ENCODE results near the gene TRIM8.

- TF ChIP-seq CTCF (IDR thresholded peaks at IDR 0.05; ENCODE audit: low read depth, low read length, poor library complexity, severe bottlenecking) (no peak), EZH2phosphoT487 (IDR thresholded peaks at IDR 0.05; ENCODE audit: borderline replicate concordance, low read length) (no peak)
These were observed 52.5 kb downstream of the TRIM8 start for GRCh38 chr10:102696736-102697135.
